Measurements from ENCODE around the gene SLIT3.

SLIT3 gene

DNA sequence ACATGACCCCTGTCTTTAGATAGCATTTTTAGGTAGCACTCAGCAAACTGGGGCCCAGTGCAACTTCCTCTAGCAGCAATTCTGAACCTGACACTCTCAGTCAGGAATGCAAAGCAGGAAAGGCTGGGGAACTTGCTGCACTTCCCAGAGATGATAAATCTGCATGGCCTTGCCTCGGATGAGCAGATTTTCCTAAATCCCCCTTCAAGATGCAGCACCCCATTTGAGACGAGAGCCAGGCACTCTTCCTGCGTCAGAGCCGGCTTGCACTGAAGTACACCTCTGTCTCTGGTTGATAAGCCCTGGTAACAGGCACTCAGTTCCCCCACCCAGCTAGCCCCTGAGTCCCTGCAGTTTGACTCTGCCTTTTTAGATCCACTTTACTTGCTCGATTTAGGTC lies 425.1 kb downstream of the SLIT3 start:
- DNase-seq (ENCODE audit: low read depth): peak; percentile 7
- TF ChIP-seq, protein P1, sequence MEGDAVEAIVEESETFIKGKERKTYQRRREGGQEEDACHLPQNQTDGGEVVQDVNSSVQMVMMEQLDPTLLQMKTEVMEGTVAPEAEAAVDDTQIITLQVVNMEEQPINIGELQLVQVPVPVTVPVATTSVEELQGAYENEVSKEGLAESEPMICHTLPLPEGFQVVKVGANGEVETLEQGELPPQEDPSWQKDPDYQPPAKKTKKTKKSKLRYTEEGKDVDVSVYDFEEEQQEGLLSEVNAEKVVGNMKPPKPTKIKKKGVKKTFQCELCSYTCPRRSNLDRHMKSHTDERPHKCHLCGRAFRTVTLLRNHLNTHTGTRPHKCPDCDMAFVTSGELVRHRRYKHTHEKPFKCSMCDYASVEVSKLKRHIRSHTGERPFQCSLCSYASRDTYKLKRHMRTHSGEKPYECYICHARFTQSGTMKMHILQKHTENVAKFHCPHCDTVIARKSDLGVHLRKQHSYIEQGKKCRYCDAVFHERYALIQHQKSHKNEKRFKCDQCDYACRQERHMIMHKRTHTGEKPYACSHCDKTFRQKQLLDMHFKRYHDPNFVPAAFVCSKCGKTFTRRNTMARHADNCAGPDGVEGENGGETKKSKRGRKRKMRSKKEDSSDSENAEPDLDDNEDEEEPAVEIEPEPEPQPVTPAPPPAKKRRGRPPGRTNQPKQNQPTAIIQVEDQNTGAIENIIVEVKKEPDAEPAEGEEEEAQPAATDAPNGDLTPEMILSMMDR (IDR thresholded peaks at IDR 0.05; ENCODE audit: low read length, missing control alignments): no peak
- H3K4me3 ChIP-seq (replicated peaks; ENCODE audit: low read depth, low read length): no peak overlapping the region

DNA sequence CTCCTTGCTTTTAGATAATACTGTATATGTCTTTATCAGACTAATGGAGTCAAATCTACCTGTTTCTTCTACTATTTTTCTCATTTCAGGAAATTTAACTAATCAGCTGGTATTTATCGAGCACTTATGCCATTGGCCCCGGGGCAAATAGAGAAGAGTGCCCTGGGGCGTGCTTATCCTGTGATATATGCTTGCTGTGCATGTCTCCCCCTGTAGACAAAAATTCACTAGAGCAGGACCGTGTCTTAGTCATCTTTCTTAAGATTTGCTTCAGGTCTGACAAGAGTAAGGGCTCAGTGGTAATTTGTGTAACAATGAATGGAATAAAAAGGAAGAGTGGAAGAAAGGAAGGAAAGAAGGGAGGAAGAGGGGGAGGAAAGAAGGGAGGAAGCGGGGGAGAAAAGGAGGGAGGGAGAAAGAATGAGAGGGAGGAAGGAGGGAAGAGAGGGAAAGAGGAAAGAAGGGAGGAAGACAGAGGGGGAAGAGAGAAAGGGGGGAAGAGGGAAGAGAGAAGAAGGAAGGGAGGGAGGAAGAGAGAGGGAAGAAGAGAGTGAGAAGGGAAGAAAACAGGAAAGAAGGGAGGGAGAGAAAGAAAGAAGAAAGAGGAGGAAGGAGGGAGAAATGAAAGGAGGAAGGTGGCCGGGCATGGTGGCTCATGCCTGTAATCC lies 426.1 kb downstream of the SLIT3 start:
- DNase-seq (ENCODE audit: low read depth): peak; percentile 14
- TF ChIP-seq, protein P1 (IDR thresholded peaks at IDR 0.05; ENCODE audit: low read length, missing control alignments): peak; percentile 20
- H3K4me3 ChIP-seq (replicated peaks; ENCODE audit: low read depth, low read length): no peak overlapping the region

DNA sequence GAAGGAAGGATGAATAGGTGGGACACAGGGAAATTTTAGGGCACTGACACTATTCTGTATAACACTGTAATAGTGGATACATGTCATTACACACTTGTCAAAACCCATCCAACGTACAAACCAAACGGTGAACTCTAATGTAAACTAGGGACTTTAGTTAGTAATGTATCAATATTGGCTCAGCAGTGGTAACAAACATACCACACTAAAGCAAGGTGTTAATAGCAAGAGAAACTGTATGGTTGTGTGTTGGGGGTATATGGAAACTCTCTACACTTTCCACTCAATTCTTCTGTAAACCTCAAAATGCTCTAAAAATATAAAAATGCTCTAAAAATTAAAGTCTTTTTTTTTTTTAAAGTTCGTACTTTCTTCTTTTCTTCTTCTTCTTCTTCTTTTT lies 428.7 kb downstream of the SLIT3 start:
- TF ChIP-seq, protein P1 (IDR thresholded peaks at IDR 0.05; ENCODE audit: low read length, missing control alignments): no peak
- no peak for DNase-seq (ENCODE audit: low read depth)
- H3K4me3 ChIP-seq (replicated peaks; ENCODE audit: low read depth, low read length): no peak overlapping the region

DNA sequence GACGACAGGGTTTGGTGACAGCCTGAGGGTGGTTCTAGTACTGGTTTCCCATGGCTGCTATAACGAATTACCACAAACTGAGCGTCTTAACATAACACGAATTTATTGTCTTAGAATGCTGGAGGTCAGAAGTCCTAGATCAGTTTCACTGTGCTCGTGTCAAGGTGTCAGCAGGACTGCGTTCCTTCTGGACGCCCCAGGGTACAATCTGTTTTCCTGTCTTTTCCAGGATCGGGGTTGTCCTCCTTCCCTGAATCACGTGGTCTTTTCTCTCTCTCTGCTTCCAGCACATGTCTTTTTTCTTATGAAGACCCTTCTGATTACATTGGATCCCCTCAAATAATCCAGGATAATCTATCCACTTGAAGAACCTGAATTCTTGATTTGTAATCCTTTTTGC lies 430.0 kb downstream of the SLIT3 start:
- TF ChIP-seq, protein P1 (IDR thresholded peaks at IDR 0.05; ENCODE audit: low read length, missing control alignments): no peak
- H3K4me3 ChIP-seq (replicated peaks; ENCODE audit: low read depth, low read length): no peak overlapping the region
- no peak for DNase-seq (ENCODE audit: low read depth)

DNA sequence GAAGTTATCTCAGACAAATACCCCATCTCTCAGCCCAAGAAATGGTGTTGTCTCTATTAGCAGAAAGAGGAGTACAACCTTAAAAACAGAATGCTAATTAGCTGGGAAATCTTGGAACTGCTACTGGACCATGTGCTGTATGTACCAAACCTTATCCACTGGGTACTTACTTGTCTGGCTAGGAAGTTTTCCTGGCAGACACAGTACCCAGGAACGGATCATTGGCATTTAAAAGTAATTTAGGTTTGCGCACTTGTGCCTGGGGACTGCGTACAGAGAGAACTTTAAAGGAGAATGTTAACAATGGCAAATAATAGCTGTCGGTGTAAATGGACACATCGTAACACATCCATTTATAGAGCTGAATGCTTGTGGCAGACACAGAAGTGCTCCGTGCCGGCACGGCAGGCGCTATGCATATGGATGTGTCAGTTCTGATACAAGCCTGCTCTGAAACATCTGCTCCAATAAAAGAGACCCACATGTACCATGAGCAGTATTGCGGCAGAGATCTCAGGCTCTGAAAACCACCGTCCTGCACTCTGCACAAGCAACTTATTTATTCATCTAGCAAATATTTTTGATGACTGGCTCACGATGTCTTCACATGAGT lies 431.2 kb downstream of the SLIT3 start:
- DNase-seq (ENCODE audit: low read depth): no peak
- TF ChIP-seq, protein P1 (IDR thresholded peaks at IDR 0.05; ENCODE audit: low read length, missing control alignments): no peak

DNA sequence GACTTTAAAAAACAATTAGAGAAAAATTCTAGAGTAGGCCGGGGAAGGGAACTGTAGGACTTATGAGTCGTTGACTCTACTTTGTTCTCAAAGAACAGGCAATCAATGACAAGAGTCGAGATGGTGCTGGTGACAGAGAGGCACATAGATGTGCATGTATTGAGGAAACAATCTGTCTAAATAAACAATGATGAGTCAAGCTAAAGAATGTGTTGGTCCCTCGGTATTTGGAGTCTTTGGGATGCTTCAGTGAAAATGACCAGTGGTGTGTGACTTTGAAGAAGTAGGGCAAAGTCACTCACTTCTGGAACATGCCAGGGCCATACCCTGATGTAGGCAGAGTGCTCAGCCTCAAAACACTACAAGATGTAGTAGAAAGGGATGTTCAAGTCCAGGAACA lies 433.7 kb downstream of the SLIT3 start:
- TF ChIP-seq, protein P1 (IDR thresholded peaks at IDR 0.05; ENCODE audit: low read length, missing control alignments): no peak
- DNase-seq (ENCODE audit: low read depth): no peak
- no peak overlapping the region for H3K4me3 ChIP-seq (replicated peaks; ENCODE audit: low read depth, low read length)

More for the DNA sequence above, 431.2 kb downstream of the SLIT3 start:
- no peak overlapping the region for H3K4me3 ChIP-seq (replicated peaks; ENCODE audit: low read depth, low read length)

DNA sequence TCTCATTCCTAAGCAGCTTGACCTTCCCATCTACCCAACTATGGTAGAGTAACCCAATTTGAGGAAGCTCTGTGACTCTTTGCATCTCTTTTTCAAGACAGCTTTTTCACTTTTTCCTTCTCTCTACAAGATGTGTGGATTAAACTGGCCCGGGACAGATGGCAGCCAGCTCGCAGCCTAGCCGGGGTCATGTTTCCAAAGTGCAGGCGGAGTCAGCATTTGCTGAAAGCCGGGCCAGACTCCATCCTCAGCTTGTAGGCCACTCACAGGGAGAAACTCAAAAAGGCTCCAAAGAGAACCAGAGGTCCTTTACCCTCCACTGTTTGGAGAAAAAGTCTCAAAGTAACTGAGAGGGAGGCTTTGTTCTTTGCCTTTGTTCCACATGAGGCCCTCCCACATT lies 435.0 kb downstream of the SLIT3 start:
- TF ChIP-seq, protein P1 (IDR thresholded peaks at IDR 0.05; ENCODE audit: low read length, missing control alignments): no peak
- DNase-seq (ENCODE audit: low read depth): no peak

More for the DNA sequence above, 435.0 kb downstream of the SLIT3 start:
- H3K4me3 ChIP-seq (replicated peaks; ENCODE audit: low read depth, low read length): no peak overlapping the region

All from fibroblast of pulmonary artery (primary cell).